ENCODE data around the gene PTPRC.

Gene PTPRC

DNA sequence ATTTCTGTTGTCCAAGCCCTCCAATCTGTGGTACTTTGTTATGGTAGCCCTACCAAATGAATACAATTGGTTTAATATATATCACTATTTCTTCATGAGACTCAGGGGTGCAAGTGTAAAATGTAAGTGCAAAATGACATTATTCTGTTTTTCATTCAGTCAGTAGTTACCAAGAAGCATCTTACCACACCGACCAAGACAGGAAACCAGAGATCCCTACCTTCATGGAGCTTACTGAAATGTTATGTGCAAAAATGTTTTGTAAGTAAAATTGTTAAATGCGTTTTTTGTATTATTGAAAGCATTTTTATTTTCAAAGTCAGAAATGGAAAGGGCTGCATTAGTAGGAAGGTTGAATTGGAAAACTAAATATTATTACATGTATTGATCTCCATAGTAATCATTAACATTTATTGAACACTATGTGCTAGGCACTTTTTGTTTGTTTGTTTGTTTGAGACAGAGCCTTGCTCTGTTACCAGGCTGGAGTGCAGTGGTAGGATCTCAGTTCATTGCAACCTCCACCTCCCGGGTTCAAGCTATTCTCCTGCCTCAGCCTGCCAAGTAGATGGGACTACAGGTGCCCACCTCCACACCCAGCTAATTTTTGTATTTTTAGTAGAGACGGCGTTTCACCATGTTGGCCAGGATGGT lies 166.8 kb downstream of the PTPRC start:
- DNase-seq (ENCODE audit: low read depth in 2 of 2, low spot score in 1 of 2) = no peak

DNA sequence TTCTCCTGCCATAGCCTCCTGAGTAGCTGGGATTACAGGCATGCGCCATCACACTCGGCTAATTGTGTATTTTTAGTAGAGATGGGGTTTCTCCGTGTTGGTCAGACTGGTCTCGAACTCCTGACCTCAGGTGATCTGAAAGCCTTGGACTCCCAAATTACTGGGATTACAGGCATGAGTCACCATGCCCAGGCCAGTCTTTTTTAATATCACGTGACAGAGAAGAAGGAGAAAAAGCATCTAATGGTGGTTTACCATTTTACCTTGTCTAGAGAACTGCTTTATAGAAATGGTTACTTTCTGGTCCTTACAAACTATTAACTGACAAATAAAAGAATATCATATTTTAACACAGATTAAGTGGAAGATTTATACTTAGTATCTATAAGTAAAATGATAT lies 168.0 kb downstream of the PTPRC start:
- no peak for DNase-seq (ENCODE audit: low read depth in 2 of 2, low spot score in 1 of 2)

Data from stimulated activated CD8-positive, alpha-beta memory T cell treated with anti-CD3 and anti-CD28 coated beads, Interleukin-4, amount 100 ng/mL, for 4 hours (primary cell).